Activated CD4-positive, alpha-beta T cell treated with anti-CD3 and anti-CD28 coated beads for 36 hours (primary cell): ENCODE measurements around the gene FUT6. TPM values are rescaled to one million over a fixed set of nuclear protein-coding genes. Genes with fewer than 3 reads are reported as not detected.
"Not testable (repeated sequence)": the region's sequence is repeated elsewhere in the genome, so short reads cannot be mapped to it uniquely, and the experiment has no call there.

ENCODE experiments used
- ATAC-seq: fragments of 200-7000 bp; cut with Tn5 transposase; one replicate; pipeline ENCODE4 v1.10.0; 2021; ENCODE audit warnings: mild to moderate bottlenecking, moderate library complexity
- CTCF ChIA-PET: fragments of 350-600 bp; sonication (Branson Sonifier 250); formaldehyde crosslinking; loops from one replicate; lab custom pipeline; 2021; ENCODE audit warnings: antibody characterized with exemption; lab: Charles Lee
- POLR2A ChIA-PET: fragments of 350-600 bp; sonication (Branson Sonifier 250); formaldehyde crosslinking; loops from one replicate; lab custom pipeline; 2021; ENCODE audit warnings: antibody characterized with exemption, inconsistent platforms; lab: Charles Lee
- DNase-seq: peaks from one replicate; pipeline ENCODE4 v3.0.0-alpha.2; 2020
- H3K27ac Mint-ChIP-seq: one replicate; pipeline ENCODE4 v1.8.0; 2021; ENCODE audit warnings: mixed read lengths
- H3K27me3 Mint-ChIP-seq: one replicate; pipeline ENCODE4 v1.8.0; 2021; ENCODE audit warnings: mixed read lengths
- H3K36me3 Mint-ChIP-seq: one replicate; pipeline ENCODE4 v1.8.0; 2021; ENCODE audit warnings: low read depth, mixed read lengths
- H3K4me1 Mint-ChIP-seq: one replicate; pipeline ENCODE4 v1.8.0; 2021; ENCODE audit warnings: mixed read lengths
- H3K4me3 Mint-ChIP-seq: one replicate; pipeline ENCODE4 v1.8.0; 2021; ENCODE audit warnings: mild to moderate bottlenecking, moderate library complexity, mixed read lengths
- H3K9me3 Mint-ChIP-seq: one replicate; pipeline ENCODE4 v1.8.0; 2021; ENCODE audit warnings: low read depth, mixed read lengths
- intact Hi-C, 2 experiments: fragments of 100-400 bp; cut with DNase I in 1 of 2; cut with micrococcal nuclease in 1 of 2; formaldehyde crosslinking; loops; one replicate each; pipeline versions ENCODE4 v1.14.2 to v1.15.1; 2022 to 2024; cut with DNase I, micrococcal nuclease
- total RNA-seq, 2 experiments: library from RNA; stranded (reverse); gene quantifications; one replicate each; pipeline ENCODE4 v1.2.3, GENCODE V29; 2021

FUT6 gene, protein sequence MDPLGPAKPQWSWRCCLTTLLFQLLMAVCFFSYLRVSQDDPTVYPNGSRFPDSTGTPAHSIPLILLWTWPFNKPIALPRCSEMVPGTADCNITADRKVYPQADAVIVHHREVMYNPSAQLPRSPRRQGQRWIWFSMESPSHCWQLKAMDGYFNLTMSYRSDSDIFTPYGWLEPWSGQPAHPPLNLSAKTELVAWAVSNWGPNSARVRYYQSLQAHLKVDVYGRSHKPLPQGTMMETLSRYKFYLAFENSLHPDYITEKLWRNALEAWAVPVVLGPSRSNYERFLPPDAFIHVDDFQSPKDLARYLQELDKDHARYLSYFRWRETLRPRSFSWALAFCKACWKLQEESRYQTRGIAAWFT
- total RNA-seq, result not detected

DNA sequence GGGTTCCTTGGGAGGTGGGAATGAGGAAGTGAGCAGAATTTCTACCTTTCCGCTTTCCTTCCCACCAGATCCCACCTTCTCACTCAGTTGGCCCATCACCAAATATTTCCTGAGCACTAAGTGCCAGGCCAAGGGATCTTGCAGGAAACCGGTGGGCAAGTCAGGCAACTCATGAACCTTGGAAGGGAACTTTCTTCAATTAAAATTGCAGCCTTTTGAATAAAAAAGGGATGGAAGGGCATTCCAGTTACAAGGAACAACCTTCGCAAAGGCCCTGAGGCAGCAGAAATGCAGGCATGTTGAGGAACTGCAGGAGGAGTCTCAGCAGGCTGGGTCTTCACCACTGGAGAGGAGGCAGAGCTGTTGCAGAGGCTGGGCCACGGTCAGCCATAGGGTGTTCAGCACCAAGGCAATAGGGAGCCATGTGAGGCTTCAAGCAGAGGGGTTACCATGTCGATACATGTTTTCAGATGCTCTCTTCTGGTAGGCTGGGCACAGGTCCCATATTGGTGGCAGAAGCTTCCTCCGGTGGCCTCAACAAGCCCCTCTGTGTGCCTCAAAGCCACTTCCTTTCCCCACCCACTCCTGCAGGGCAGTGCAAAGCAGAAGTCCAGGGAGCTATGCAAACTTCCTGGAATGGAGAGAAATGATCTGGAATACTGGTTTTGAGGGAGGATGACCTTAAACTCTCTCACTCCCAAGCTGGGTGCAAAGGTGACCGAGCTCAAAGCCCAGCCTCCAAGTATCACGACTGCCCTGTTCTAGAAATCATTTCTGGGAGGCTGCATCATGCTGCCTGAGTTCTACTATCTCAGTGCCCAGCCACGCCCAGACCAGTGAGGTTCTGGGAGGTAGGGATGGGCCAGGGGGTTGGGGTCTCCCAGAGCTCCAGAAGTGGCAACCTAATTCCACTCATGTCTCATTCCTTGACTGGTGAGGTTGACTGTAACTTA lies at the start of gene FUT6:
TSS of gene FUT6 (minus strand) at position 638 of the 953 bp plus-strand sequence. CDS start 7,135 bp downstream, outside the sequence.
- CTCF ChIA-PET, result interaction anchor here (0.6 to 1.0 kb wide), 2 partner anchors 10 to 50 kb away, joined by 3 read pairs; no protein-coding TSS in a partner anchor
- no peaks in the 10 kb centered on the region for H3K4me1 Mint-ChIP-seq
- H3K36me3 Mint-ChIP-seq, result no peaks in the 10 kb centered on the region
- H3K27ac Mint-ChIP-seq, result no peak within 1 kb of the TSS
- DNase-seq, result no peak
- intact Hi-C loops, result no loop called here
- ATAC-seq, result no peak
- peaks cover 7% of the 10 kb centered on the region for H3K27me3 Mint-ChIP-seq
- no peak within 1 kb of the TSS for H3K4me3 Mint-ChIP-seq
- POLR2A ChIA-PET, result interaction anchor here (0.6 kb wide), 1 partner anchor 11 kb away, joined by 4 read pairs; no protein-coding TSS in a partner anchor
- no peaks in the 10 kb centered on the region for H3K9me3 Mint-ChIP-seq

DNA sequence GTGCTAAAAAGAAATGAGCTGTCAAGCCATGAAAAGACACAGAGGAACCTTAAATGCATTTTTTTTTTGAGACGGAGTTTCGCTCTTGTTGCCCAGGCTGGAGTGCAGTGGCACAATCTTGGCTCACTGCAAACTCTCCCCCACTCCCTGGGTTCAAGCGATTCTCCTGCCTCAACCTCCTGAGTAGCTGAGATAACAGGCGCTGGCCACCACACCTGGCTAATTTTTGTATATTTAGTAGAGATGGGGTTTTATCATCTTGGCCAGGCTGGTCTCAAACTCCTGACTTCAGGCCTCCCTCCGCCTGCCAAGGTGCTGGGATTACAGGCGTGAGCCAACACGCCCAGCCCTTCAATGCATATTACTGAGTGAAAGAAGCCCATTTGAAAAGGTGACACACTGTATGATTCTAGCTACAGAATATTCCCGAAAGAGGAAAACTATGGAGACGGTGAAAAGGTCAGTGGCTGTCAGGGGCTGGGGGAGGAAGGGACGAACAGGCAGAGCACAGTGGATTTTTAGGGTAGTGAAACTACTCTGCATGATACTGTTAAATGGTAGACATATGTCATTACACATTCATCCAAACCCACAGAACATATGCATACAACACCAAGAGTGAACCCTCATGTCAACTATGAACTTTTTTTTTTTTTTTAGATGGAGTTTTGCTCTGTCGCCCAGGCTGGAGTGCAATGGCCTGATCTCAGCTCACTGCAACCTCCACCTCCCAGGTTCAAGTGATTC lies 44.7 kb upstream of the FUT6 start:
- H3K27me3 Mint-ChIP-seq, result peaks cover 12% of the 10 kb centered on the region
- H3K4me3 Mint-ChIP-seq, H3K27ac Mint-ChIP-seq, H3K9me3 Mint-ChIP-seq, ATAC-seq, DNase-seq, H3K4me1 Mint-ChIP-seq, POLR2A ChIA-PET, intact Hi-C loops, H3K36me3 Mint-ChIP-seq: not testable (repeated sequence)
- CTCF ChIA-PET, result interaction anchor here (0.7 to 1.2 kb wide), 2 partner anchors 37 to 326 kb away, joined by 3 read pairs; no protein-coding TSS in a partner anchor

DNA sequence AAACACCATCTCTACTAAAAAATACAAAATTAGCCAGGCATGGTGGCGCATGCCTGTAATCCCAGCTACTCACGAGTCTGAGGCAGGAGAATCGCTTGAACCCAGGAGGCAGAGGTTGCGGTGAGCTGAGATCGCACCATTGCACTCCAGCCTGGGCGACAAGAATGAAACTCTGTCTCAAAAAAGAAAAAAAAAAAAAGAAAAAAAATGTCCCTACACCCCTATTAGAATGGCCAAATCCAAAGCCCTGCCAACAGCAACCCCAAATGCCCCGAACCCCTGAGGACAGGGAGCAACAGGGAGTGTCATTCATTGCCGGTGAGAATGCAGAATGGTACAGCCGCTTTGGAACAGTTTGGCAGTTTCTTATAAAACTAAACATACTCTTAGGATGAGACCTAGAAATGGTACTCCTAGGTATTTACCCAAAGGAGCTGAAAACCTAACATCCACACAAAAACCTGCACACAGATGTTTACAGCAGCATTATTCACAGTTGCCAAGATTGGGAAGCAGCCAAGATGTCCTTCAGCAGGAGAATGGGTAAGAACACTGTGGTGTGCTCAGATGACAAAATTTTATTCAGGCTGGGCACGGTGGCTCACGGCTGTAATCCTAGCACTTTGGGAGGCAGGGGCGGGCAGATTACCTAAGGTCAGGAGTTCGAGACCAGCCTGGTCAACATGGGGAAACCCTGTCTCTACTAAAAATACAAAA lies 43.8 kb upstream of the FUT6 start:
- H3K36me3 Mint-ChIP-seq, ATAC-seq, POLR2A ChIA-PET, H3K4me3 Mint-ChIP-seq, intact Hi-C loops, H3K4me1 Mint-ChIP-seq, H3K9me3 Mint-ChIP-seq, DNase-seq, H3K27ac Mint-ChIP-seq: not testable (repeated sequence)
- H3K27me3 Mint-ChIP-seq, result peaks cover 11% of the 10 kb centered on the region
- CTCF ChIA-PET, result interaction anchor here (1.2 kb wide), 1 partner anchor 36 kb away, joined by 3 read pairs; no protein-coding TSS in a partner anchor

DNA sequence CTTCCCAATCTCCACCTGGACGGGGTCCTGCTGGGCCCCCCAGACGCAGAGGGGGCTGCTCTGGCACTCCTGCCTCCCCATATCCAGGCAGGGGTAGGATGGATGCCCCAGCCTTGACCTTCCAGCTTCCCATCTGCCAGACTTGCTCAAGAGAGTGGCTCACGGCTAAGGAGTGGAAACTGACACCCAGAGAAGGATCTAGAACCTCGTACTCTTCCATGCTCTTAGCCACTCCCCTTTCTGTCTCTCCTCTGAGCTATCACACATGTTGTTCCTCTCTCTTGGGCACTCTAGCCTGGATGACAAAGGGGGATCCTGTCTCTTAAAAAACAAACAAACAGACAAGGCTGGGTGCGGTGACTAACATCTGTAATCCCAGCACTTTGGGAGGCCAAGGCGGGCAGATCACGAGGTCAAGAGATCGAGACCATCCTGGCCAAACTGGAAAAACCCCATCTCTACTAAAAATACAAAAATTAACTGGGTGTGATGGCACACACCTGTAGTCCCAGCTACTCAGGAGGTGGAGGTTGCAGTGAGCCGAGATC lies 43.0 kb upstream of the FUT6 start:
- no peaks in the 10 kb centered on the region for H3K4me1 Mint-ChIP-seq
- intact Hi-C loops, result no loop called here
- no peak for ATAC-seq
- H3K36me3 Mint-ChIP-seq, result no peaks in the 10 kb centered on the region
- no peaks in the 10 kb centered on the region for H3K9me3 Mint-ChIP-seq
- ChIA-PET POLR2A (no interaction called here), CTCF (no interaction called here)
- no peak overlapping the region for H3K4me3 Mint-ChIP-seq
- H3K27me3 Mint-ChIP-seq, result peaks cover 10% of the 10 kb centered on the region
- no peak overlapping the region for H3K27ac Mint-ChIP-seq
- DNase-seq, result no peak

DNA sequence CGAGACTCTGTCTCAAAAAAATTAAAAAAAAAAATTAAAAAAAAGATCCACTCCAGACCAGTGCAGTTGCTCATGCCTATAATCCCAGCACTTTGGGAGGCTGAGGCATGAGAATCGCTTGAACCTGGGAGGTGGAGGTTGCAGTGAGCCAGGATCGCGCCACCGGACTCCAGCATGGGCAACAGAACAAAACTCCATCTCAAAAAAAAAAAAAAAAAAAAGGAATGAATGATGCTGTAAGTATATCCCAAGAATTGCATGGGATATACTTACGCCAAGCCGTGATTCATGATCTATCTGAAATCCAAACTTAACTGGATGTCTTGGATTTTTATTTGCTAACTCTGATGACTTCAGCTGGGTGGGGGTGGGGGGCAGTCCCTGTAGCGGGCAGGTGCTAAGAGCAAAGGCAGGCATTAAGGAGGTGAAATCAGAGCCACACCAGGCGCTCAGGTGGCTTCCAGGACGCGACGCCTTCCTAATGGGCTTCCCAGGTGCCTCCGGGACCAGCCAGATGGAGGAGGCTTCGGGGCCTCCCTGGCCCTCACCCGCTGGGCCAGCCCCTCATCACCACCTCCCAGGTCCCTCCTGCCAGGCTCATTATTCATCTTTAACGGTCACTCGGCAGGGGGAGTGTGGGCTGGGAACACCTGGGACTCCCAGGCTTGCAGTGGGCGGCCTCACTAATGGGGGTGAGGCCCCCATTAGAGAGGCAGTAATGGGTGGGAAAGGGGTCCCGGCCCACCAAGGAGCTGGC lies 42.2 kb upstream of the FUT6 start:
- no peaks in the 10 kb centered on the region for H3K9me3 Mint-ChIP-seq
- no peaks in the 10 kb centered on the region for H3K36me3 Mint-ChIP-seq
- no peak overlapping the region for H3K27ac Mint-ChIP-seq
- ChIA-PET POLR2A (no interaction called here), CTCF (interaction anchor here (0.6 kb wide), 1 partner anchor 108 kb away, joined by 3 read pairs; no protein-coding TSS in a partner anchor)
- H3K27me3 Mint-ChIP-seq, result peaks cover 10% of the 10 kb centered on the region
- DNase-seq (no peak), ATAC-seq (no peak)
- no peaks in the 10 kb centered on the region for H3K4me1 Mint-ChIP-seq
- intact Hi-C loops, result no loop called here
- no peak overlapping the region for H3K4me3 Mint-ChIP-seq

DNA sequence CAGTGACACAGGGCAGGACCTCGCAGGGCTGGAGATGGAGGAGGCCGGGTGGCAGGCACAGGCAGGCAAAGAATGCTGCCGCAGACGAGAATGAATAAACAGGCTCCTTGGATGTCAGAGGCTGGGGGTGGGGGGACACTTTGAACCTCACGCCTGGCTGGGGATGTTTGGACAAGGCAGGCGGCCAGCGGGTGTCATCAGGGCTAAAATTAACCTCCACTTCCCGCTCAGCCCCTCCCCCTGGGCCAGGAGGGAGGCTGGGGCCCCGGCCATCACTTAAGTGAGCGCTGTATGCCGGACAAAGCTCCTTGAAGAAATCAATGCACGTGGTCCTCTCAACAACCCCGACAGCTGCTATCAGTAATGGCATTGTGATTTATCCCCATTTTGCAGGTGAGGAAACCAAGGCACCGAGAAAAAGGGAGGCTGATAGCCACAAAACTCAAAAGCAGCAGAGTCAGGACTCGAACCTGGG lies 41.1 kb upstream of the FUT6 start:
- Mint-ChIP-seq H3K27me3 (peaks cover 10% of the 10 kb centered on the region), H3K4me1 (no peaks in the 10 kb centered on the region), H3K36me3 (no peaks in the 10 kb centered on the region), H3K4me3 (no peak overlapping the region), H3K27ac (no peak overlapping the region), H3K9me3 (no peaks in the 10 kb centered on the region)
- ATAC-seq (no peak), DNase-seq (no peak)
- CTCF ChIA-PET, result no interaction called here
- POLR2A ChIA-PET, result no interaction called here
- intact Hi-C loops, result no loop called here

DNA sequence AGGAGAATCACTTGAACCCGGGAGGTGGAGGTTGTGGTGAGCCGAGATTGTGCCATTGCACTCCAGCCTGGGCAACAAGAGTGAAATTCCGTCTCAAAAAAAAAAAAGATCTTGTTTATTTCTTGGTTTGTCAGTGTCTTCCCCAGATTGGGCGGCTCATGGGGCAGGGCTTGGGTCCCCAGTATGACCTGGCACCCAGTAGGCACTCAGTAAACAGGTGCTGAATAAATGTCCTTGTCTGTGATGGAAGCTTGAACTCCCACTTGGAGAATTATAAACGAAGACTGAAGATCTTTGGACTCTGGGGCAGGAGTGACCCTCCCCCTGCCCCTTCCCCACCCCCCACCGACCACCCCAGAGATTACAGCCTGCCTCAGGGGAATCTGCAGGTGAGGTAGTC lies 40.7 kb upstream of the FUT6 start:
- Mint-ChIP-seq H3K36me3 (no peaks in the 10 kb centered on the region), H3K4me3 (no peak overlapping the region), H3K9me3 (no peaks in the 10 kb centered on the region), H3K27ac (no peak overlapping the region), H3K27me3 (peaks cover 8% of the 10 kb centered on the region), H3K4me1 (no peaks in the 10 kb centered on the region)
- intact Hi-C loops, result no loop called here
- no peak for DNase-seq
- ChIA-PET CTCF (no interaction called here), POLR2A (no interaction called here)
- ATAC-seq, result no peak

DNA sequence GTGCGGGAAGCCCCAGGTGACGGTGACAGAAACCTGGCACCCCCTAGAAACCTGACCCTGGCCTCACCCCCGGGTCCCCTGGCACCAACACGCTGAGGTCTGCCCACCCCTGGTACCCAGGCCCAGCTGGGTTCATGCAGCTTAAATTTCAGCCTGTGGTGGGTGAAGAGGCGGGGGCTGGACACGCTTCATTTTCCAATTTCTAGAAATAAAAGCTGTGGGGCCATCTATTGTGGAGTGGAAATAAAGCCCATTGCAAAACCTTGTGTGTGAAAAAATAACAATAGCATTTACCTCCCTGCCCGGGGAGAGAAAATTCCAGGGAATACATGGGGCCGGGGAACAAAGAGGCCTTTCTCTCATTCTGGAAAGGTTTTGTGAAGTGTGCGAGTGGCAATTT lies 38.4 kb upstream of the FUT6 start:
- Mint-ChIP-seq H3K4me3 (no peak overlapping the region), H3K36me3 (no peaks in the 10 kb centered on the region), H3K9me3 (no peaks in the 10 kb centered on the region), H3K27me3 (peaks cover 4% of the 10 kb centered on the region), H3K27ac (no peak overlapping the region), H3K4me1 (no peaks in the 10 kb centered on the region)
- intact Hi-C loops, result no loop called here
- no peak for DNase-seq
- CTCF ChIA-PET, result no interaction called here
- POLR2A ChIA-PET, result no interaction called here
- no peak for ATAC-seq

DNA sequence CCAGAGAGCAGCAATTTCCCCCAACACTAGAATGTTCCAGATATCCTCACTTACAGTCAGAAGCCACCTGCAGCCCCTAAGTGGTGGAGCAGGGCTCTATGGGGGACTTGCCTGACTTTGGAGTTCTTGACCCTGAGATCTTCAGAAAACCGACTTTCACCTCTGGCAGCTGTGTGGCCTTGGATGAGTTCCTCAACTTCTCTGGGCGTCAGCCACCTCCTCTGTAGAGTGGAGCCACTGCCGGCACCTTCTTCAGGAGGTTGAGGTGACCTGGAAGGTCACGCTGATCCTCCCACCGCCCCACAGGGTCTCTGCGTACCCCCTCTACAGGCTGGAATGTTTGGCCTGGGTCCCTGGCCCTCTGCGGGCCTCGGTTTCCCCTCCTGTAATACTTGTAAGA lies 37.9 kb upstream of the FUT6 start:
- Mint-ChIP-seq H3K36me3 (no peaks in the 10 kb centered on the region), H3K27me3 (peaks cover 4% of the 10 kb centered on the region), H3K9me3 (no peaks in the 10 kb centered on the region), H3K27ac (no peak overlapping the region), H3K4me1 (no peaks in the 10 kb centered on the region), H3K4me3 (no peak overlapping the region)
- ATAC-seq (no peak), DNase-seq (no peak)
- POLR2A ChIA-PET, result no interaction called here
- intact Hi-C loops, result no loop called here
- CTCF ChIA-PET, result no interaction called here

DNA sequence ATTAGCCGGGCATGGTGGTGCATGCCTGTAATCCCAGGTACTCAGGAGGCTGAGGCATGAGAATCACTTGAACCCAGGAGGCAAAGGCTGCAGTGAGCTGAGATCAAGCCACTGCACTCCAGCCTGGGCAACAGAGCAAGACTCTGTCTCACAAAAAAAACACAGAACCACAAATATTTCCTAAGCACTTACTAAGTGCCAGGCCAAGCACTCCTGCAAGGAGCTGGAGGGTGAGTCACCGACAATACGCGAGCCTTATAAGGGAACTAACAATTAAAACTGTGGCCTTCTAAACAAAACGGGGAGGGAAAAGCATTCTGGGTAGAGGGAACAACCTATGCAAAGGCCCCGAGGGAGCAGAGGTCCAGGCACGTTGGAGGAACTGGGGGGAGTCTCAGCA lies 35.0 kb upstream of the FUT6 start:
- CTCF ChIA-PET, result interaction anchor here (0.6 kb wide), 1 partner anchor 73 kb away, joined by 3 read pairs; no protein-coding TSS in a partner anchor
- DNase-seq, POLR2A ChIA-PET, intact Hi-C loops, ATAC-seq, H3K27ac Mint-ChIP-seq, H3K27me3 Mint-ChIP-seq, H3K36me3 Mint-ChIP-seq, H3K9me3 Mint-ChIP-seq, H3K4me3 Mint-ChIP-seq, H3K4me1 Mint-ChIP-seq: not testable (repeated sequence)
